Fibroblast of lung (primary cell): ENCODE measurements around the gene FAM184A. TPM values are rescaled to one million over a fixed set of nuclear protein-coding genes. Genes with fewer than 3 reads are reported as not detected.

Experiments
- DNase-seq, 2 donors: peaks; one replicate each; pipeline versions ENCODE4 v3.0.0 to v3.0.0-alpha.2; 2010; ENCODE audit warnings: low read depth in 2 of 2
- H2AFZ ChIP-seq: 2 replicates; pipeline ENCODE4 v1.5.1; 2012; ENCODE audit warnings: low read length, control low read depth, inconsistent platforms
- H3K27ac ChIP-seq: 2 replicates; pipeline ENCODE4 v1.5.1; 2011; ENCODE audit warnings: low read length, control low read depth; ENCODE audit not compliant: insufficient read depth
- H3K27me3 ChIP-seq: 2 replicates; pipeline ENCODE4 v1.5.1; 2011; ENCODE audit warnings: mild to moderate bottlenecking, low read length; ENCODE audit not compliant: control insufficient read depth, insufficient read depth
- H3K36me3 ChIP-seq: 2 replicates; pipeline ENCODE4 v1.5.1; 2011; ENCODE audit warnings: low read length; ENCODE audit not compliant: control insufficient read depth, insufficient read depth
- H3K4me1 ChIP-seq: 2 replicates; pipeline ENCODE4 v1.5.1; 2011; ENCODE audit warnings: low read length; ENCODE audit not compliant: control insufficient read depth, insufficient read depth; ENCODE audit errors: extremely low read depth
- H3K4me2 ChIP-seq: 2 replicates; pipeline ENCODE4 v1.5.1; 2011; ENCODE audit warnings: low read length, control low read depth; ENCODE audit not compliant: insufficient read depth; ENCODE audit errors: extremely low read depth
- H3K4me3 ChIP-seq, 4 experiments: fragments of 200-600 bp in 1 of 4; sonication (generic) in 1 of 4; replicated peaks in 1 of 4; 2 replicates each; pipeline ENCODE4 v1.5.1; 2011 to 2016; ENCODE audit warnings: low read length in 4 of 4, low read depth in 3 of 4, mild to moderate bottlenecking in 3 of 4, control low read depth in 2 of 4, inconsistent platforms in 1 of 4, mixed read lengths in 1 of 4; ENCODE audit not compliant: insufficient read depth in 1 of 4; ENCODE audit errors: control extremely low read depth in 1 of 4
- H3K79me2 ChIP-seq: 2 replicates; pipeline ENCODE4 v1.5.1; 2012; ENCODE audit warnings: mild to moderate bottlenecking, low read length, inconsistent platforms; ENCODE audit not compliant: control insufficient read depth, insufficient read depth
- H3K9ac ChIP-seq: 2 replicates; pipeline ENCODE4 v1.5.1; 2011; ENCODE audit warnings: mild to moderate bottlenecking, low read length, control low read depth; ENCODE audit not compliant: insufficient read depth
- H3K9me3 ChIP-seq: 2 replicates; pipeline ENCODE4 v1.5.1; 2012; ENCODE audit warnings: low read depth, low read length; ENCODE audit not compliant: control insufficient read depth, insufficient read depth
- H4K20me1 ChIP-seq: 2 replicates; pipeline ENCODE4 v1.5.1; 2011; ENCODE audit warnings: low read length; ENCODE audit not compliant: control insufficient read depth, insufficient read depth; ENCODE audit errors: extremely low read depth
- CTCF ChIP-seq, 2 donors: IDR thresholded peaks in 1 of 2; conservative IDR thresholded peaks in 1 of 2; 1 replicate in 1 of 2; 2 replicates in 1 of 2; pipeline ENCODE4 v1.5.1; 2011 to 2012; ENCODE audit warnings: low read length in 2 of 2, control low read depth in 1 of 2, inconsistent platforms in 1 of 2, low read depth in 1 of 2, mild to moderate bottlenecking in 1 of 2
- EZH2 ChIP-seq: IDR thresholded peaks from 2 replicates; pipeline ENCODE4 v1.5.1; 2012; ENCODE audit warnings: low read length, control low read depth, mild to moderate bottlenecking; ENCODE audit errors: missing control alignments
- polyA plus RNA-seq, 2 donors: library from polyadenylated mRNA; depleted of rRNA in 1 of 2; stranded (reverse) in 1 of 2; unstranded in 1 of 2; fragments of >200 nt; gene quantifications; 2 replicates each; pipeline ENCODE4 v1.2.1, GENCODE V29; 2011 to 2012; ENCODE audit warnings: missing spikeins in 1 of 2
- total RNA-seq: library from RNA; depleted of rRNA; stranded (reverse); fragments of >200 nt; gene quantifications from 2 replicates; pipeline ENCODE4 v1.2.1, GENCODE V29; 2014

The FAM184A gene
- total and polyA plus RNA-seq, 2 donors (not counting 1 experiment from before 2014, with no cell fraction given) = 0.09 to 1.7 TPM

GRCh38 chr6:118986312-118986711 lies 92.2 kb downstream of the FAM184A start:
- Histone ChIP-seq H2AFZ (no peak overlapping the region), H3K4me3 (no peak overlapping the region), H3K27ac (no peak overlapping the region), H4K20me1 (no peaks in the 10 kb centered on the region), H3K9ac (no peak overlapping the region), H3K36me3 (no peaks in the 10 kb centered on the region), H3K4me2 (no peak overlapping the region), H3K79me2 (no peaks in the 10 kb centered on the region), H3K9me3 (no peaks in the 10 kb centered on the region), H3K4me1 (no peaks in the 10 kb centered on the region), H3K27me3 (no peaks in the 10 kb centered on the region)
- TF ChIP-seq EZH2 (no peak), CTCF (conservative IDR thresholded peaks at IDR 0.05 in 1 of 2, IDR thresholded peaks at IDR 0.05 in 1 of 2; ENCODE audit: low read depth in 1 of 2, low read length in 2 of 2) (no peak)
- DNase-seq = no peak

- H3K36me3 ChIP-seq = no peaks in the 10 kb centered on the region
Observed at GRCh38 chr6:118985123-118985830, 93.2 kb downstream of the FAM184A start.

GRCh38 chr6:118984342-118984741 lies 94.1 kb downstream of the FAM184A start:
- H3K27me3 ChIP-seq = no peaks in the 10 kb centered on the region
- H3K27ac ChIP-seq = no peak overlapping the region
- H3K4me3 ChIP-seq = no peak overlapping the region
- no peaks in the 10 kb centered on the region for H3K9me3 ChIP-seq
- no peak overlapping the region for H3K4me2 ChIP-seq
- H3K4me1 ChIP-seq = no peaks in the 10 kb centered on the region
- no peaks in the 10 kb centered on the region for H3K36me3 ChIP-seq
- H3K9ac ChIP-seq = no peak overlapping the region
- DNase-seq = no peak
- H4K20me1 ChIP-seq = no peaks in the 10 kb centered on the region
- H2AFZ ChIP-seq = no peak overlapping the region
- TF ChIP-seq CTCF (conservative IDR thresholded peaks at IDR 0.05 in 1 of 2, IDR thresholded peaks at IDR 0.05 in 1 of 2; ENCODE audit: low read depth in 1 of 2, low read length in 2 of 2) = no peak
- TF ChIP-seq EZH2 = no peak
- no peaks in the 10 kb centered on the region for H3K79me2 ChIP-seq

More at GRCh38 chr6:118985123-118985830, 93.2 kb downstream of the FAM184A start:
- no peak overlapping the region for H2AFZ ChIP-seq
- H3K9ac ChIP-seq = no peak overlapping the region
- no peak overlapping the region for H3K27ac ChIP-seq
- TF ChIP-seq EZH2 = no peak
- TF ChIP-seq CTCF (conservative IDR thresholded peaks at IDR 0.05 in 1 of 2, IDR thresholded peaks at IDR 0.05 in 1 of 2; ENCODE audit: low read depth in 1 of 2, low read length in 2 of 2) = no peak
- no peak overlapping the region for H3K4me3 ChIP-seq
- no peak for DNase-seq
- no peak overlapping the region for H3K4me2 ChIP-seq
- H3K4me1 ChIP-seq = no peaks in the 10 kb centered on the region
- H3K9me3 ChIP-seq = no peaks in the 10 kb centered on the region
- no peaks in the 10 kb centered on the region for H4K20me1 ChIP-seq
- no peaks in the 10 kb centered on the region for H3K79me2 ChIP-seq
- no peaks in the 10 kb centered on the region for H3K27me3 ChIP-seq
